OCI-M2 (cell line): ENCODE results near the gene HPD.
"Not testable (repeated sequence)": the region's sequence is repeated elsewhere in the genome, so short reads cannot be mapped to it uniquely, and the experiment has no call there.

Experiments used
- DNase-seq: peaks from one replicate; lab custom pipeline; 2025; ENCODE audit not compliant: unreplicated experiment; lab: John Stamatoyannopoulos, UW

Gene HPD

GRCh38 chr12:121858662-121859572 is at the start of gene HPD:
TSS of gene HPD (minus strand) at chr12:121858859. CDS start at chr12:121858823, 36 bp downstream.
- no peak for DNase-seq

GRCh38 chr12:121905746-121906145 is 47.1 kb upstream of the HPD start:
- DNase-seq: no peak

- DNase-seq: no peak
Observed at GRCh38 chr12:121903202-121903601, 44.5 kb upstream of the HPD start.

GRCh38 chr12:121899590-121899989 is 40.9 kb upstream of the HPD start:
- DNase-seq: no peak

- DNase-seq: no peak
Observed at GRCh38 chr12:121898287-121898686, 39.6 kb upstream of the HPD start.

GRCh38 chr12:121894633-121895032 is 36.0 kb upstream of the HPD start:
- DNase-seq: no peak

- DNase-seq: no peak
Observed at GRCh38 chr12:121893961-121894460, 35.4 kb upstream of the HPD start.

- no peak for DNase-seq
Observed at GRCh38 chr12:121892673-121893561, 34.3 kb upstream of the HPD start.

GRCh38 chr12:121889661-121890060 is 31.0 kb upstream of the HPD start:
- not testable (repeated sequence) for DNase-seq

- no peak for DNase-seq
Observed at GRCh38 chr12:121889274-121889624, 30.6 kb upstream of the HPD start.

- peak; percentile 75 for DNase-seq
Observed at GRCh38 chr12:121888478-121889273, 30.0 kb upstream of the HPD start, which contains the start of gene PSMD9. TSS of gene PSMD9 (plus strand) at chr12:121888790. CDS start at chr12:121888857, 67 bp downstream.

GRCh38 chr12:121888083-121888477 is 29.4 kb upstream of the HPD start:
- no peak for DNase-seq

GRCh38 chr12:121885129-121885528 is 26.5 kb upstream of the HPD start:
- DNase-seq: not testable (repeated sequence)

GRCh38 chr12:121883315-121883660 is 24.6 kb upstream of the HPD start:
- DNase-seq: no peak

GRCh38 chr12:121876080-121876447 is 17.4 kb upstream of the HPD start:
- not testable (repeated sequence) for DNase-seq

- no peak for DNase-seq
Observed at GRCh38 chr12:121875582-121875981, 16.9 kb upstream of the HPD start.

- DNase-seq: no peak
Observed at GRCh38 chr12:121874071-121874470, 15.4 kb upstream of the HPD start.

GRCh38 chr12:121873216-121873569 is 14.5 kb upstream of the HPD start:
- DNase-seq: no peak

- DNase-seq: no peak
Observed at GRCh38 chr12:121872546-121873215, 14.0 kb upstream of the HPD start.

GRCh38 chr12:121871467-121871866 is 12.8 kb upstream of the HPD start:
- peak; percentile 1 for DNase-seq
